ENCODE data around the gene SUCO. TPM values are rescaled to one million over a fixed set of nuclear protein-coding genes. Genes with fewer than 3 reads are reported as not detected.

SUCO gene
- total RNA-seq, 4 donors from 2014 or later, result 15.5 to 41.6 (median 25.1) TPM

GRCh38 chr1:172536256-172536655, 3.3 kb downstream of the SUCO start:
- 25 to 86% methylated on average over 3 of the region's 3 CpGs for WGBS, 2 donors (ENCODE audit: low coverage in 1 of 2)
- Histone ChIP-seq H3K27ac (no peak overlapping the region), H3K4me1 (peaks cover 11 to 64% (median 18%) of the 10 kb centered on the region in 3 donors), H3K27me3 (no peaks in the 10 kb centered on the region), H3K9me3 (no peaks in the 10 kb centered on the region), H3K4me3 (no peak overlapping the region), H3K36me3 (no peaks in the 10 kb centered on the region)
- no peak for TF ChIP-seq POLR2AphosphoS5 (IDR thresholded peaks at IDR 0.05)
- no peak for TF ChIP-seq POLR2A (IDR thresholded peaks at IDR 0.05)
- TF ChIP-seq, protein P1, sequence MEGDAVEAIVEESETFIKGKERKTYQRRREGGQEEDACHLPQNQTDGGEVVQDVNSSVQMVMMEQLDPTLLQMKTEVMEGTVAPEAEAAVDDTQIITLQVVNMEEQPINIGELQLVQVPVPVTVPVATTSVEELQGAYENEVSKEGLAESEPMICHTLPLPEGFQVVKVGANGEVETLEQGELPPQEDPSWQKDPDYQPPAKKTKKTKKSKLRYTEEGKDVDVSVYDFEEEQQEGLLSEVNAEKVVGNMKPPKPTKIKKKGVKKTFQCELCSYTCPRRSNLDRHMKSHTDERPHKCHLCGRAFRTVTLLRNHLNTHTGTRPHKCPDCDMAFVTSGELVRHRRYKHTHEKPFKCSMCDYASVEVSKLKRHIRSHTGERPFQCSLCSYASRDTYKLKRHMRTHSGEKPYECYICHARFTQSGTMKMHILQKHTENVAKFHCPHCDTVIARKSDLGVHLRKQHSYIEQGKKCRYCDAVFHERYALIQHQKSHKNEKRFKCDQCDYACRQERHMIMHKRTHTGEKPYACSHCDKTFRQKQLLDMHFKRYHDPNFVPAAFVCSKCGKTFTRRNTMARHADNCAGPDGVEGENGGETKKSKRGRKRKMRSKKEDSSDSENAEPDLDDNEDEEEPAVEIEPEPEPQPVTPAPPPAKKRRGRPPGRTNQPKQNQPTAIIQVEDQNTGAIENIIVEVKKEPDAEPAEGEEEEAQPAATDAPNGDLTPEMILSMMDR (IDR thresholded peaks at IDR 0.05), result no peak
- ATAC-seq, result no peak

GRCh38 chr1:172537366-172537765, 4.4 kb downstream of the SUCO start:
- WGBS, 2 donors (ENCODE audit: low coverage in 1 of 2), result 39 to 54% methylated on average over 2 of the region's 2 CpGs
- Histone ChIP-seq H3K4me3 (no peak overlapping the region), H3K27ac (no peak overlapping the region), H3K9me3 (no peaks in the 10 kb centered on the region), H3K4me1 (peaks cover 7 to 68% (median 15%) of the 10 kb centered on the region in 3 donors), H3K36me3 (no peaks in the 10 kb centered on the region), H3K27me3 (no peaks in the 10 kb centered on the region)
- ATAC-seq, result no peak
- TF ChIP-seq EP300 (IDR thresholded peaks at IDR 0.05), result no peak
- TF ChIP-seq POLR2A (IDR thresholded peaks at IDR 0.05), result no peak
- TF ChIP-seq, protein P1 (IDR thresholded peaks at IDR 0.05), result no peak
- TF ChIP-seq POLR2AphosphoS5 (IDR thresholded peaks at IDR 0.05), result no peak

- peaks cover 7 to 74% (median 15%) of the 10 kb centered on the region in 3 donors for H3K4me1 ChIP-seq
- H3K4me3 ChIP-seq, result no peak overlapping the region
- no peaks in the 10 kb centered on the region for H3K36me3 ChIP-seq
Observed at GRCh38 chr1:172537827-172538391, 5.0 kb downstream of the SUCO start.

GRCh38 chr1:172540635-172541034, 7.7 kb downstream of the SUCO start:
- no peak overlapping the region for H3K4me3 ChIP-seq
- no peaks in the 10 kb centered on the region for H3K9me3 ChIP-seq
- TF ChIP-seq, protein P1 (IDR thresholded peaks at IDR 0.05), result no peak
- TF ChIP-seq POLR2AphosphoS5 (IDR thresholded peaks at IDR 0.05), result no peak
- no peak for TF ChIP-seq EP300 (IDR thresholded peaks at IDR 0.05)
- no peak for TF ChIP-seq POLR2A (IDR thresholded peaks at IDR 0.05)
- no peaks in the 10 kb centered on the region for H3K36me3 ChIP-seq
- peaks cover 3 to 85% (median 13%) of the 10 kb centered on the region in 3 donors for H3K4me1 ChIP-seq
- H3K27ac ChIP-seq, result no peak overlapping the region
- no peaks in the 10 kb centered on the region for H3K27me3 ChIP-seq
- no peak for ATAC-seq

More at GRCh38 chr1:172537827-172538391, 5.0 kb downstream of the SUCO start:
- Histone ChIP-seq H3K27me3 (no peaks in the 10 kb centered on the region), H3K27ac (no peak overlapping the region), H3K9me3 (no peaks in the 10 kb centered on the region)
- WGBS, 2 donors (ENCODE audit: low coverage in 1 of 2), result 72 to 76% methylated on average over 5 of the region's 5 CpGs
- ATAC-seq, result no peak
- TF ChIP-seq POLR2AphosphoS5 (IDR thresholded peaks at IDR 0.05) (no peak), EP300 (IDR thresholded peaks at IDR 0.05) (no peak), POLR2A (IDR thresholded peaks at IDR 0.05) (no peak)
- TF ChIP-seq, protein P1 (IDR thresholded peaks at IDR 0.05), result no peak

DNA sequence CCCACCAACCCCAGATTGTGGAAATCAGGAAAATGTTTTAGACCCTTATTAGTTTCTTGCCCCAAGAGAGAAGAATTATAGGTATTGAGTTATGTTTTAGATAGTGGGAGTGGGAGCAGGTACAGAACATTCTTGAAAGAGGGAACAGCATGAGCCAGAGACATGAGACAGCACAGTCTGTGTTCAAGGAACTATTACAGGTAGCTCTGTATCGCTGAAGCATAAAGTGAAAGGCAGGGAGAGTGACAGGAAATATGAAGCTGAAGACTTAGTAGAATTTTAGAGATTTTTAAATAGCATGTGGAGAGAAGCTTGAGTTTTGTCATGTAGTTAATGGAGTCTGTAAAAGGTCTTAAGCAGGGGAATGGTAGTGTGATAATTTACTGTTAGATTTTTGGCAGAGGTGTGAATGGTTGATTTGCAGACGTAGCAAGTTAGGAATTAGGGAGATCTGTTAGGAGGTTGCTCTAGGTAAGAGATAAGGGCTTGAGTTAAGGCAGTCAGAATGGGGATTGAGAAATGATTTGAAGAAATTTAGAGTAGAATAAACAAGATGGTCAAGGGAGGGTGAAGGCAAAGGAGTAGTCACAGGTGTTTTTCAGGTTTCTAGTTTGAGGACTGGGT, 11.6 kb downstream of the SUCO start:
- TF ChIP-seq EP300 (IDR thresholded peaks at IDR 0.05), result no peak
- no peak for TF ChIP-seq POLR2AphosphoS5 (IDR thresholded peaks at IDR 0.05)
- TF ChIP-seq, protein P1 (IDR thresholded peaks at IDR 0.05), result no peak
- no peak for TF ChIP-seq POLR2A (IDR thresholded peaks at IDR 0.05)
- ATAC-seq, result no peak
- H3K36me3 ChIP-seq, result no peaks in the 10 kb centered on the region
- H3K27ac ChIP-seq, result no peak overlapping the region
- H3K9me3 ChIP-seq, result no peaks in the 10 kb centered on the region
- no peaks in the 10 kb centered on the region for H3K27me3 ChIP-seq
- H3K4me3 ChIP-seq, result no peak overlapping the region
- H3K4me1 ChIP-seq, result peaks cover 0 to 83% (median 10%) of the 10 kb centered on the region in 3 donors
- WGBS, 2 donors (ENCODE audit: low coverage in 1 of 2), result 56 to 57% methylated on average over 2 of the region's 2 CpGs

Data from gastroesophageal sphincter (tissue), 4 donors.